Bronchial epithelial cell (primary cell): ENCODE data around the gene KRT82. TPM values are rescaled to one million over a fixed set of nuclear protein-coding genes. Genes with fewer than 3 reads are reported as not detected.

Source experiments
- DNase-seq: peaks from one replicate; pipeline ENCODE4 v3.0.0-alpha.2; 2010; ENCODE audit warnings: low read depth
- FAIRE-seq: peaks from 2 replicates; lab custom pipeline; 2011; peaks lifted over from hg19 to GRCh38; lab: Jason Lieb, UNC
- H3K27me3 ChIP-seq: 2 replicates; pipeline ENCODE4 v1.5.1; 2011; ENCODE audit warnings: low read length; ENCODE audit not compliant: control insufficient read depth, insufficient read depth
- H3K36me3 ChIP-seq: 2 replicates; pipeline ENCODE4 v1.5.1; 2011; ENCODE audit warnings: low read length; ENCODE audit not compliant: control insufficient read depth, insufficient read depth
- H3K4me3 ChIP-seq: 2 replicates; pipeline ENCODE4 v1.5.1; 2011; ENCODE audit warnings: mild to moderate bottlenecking, low read depth, low read length, control low read depth
- total RNA-seq: library from RNA; depleted of rRNA; stranded (reverse); fragments of >200 nt; gene quantifications from 2 replicates; pipeline ENCODE4 v1.2.1, GENCODE V29; 2014
- TF ChIP-seq, protein P1 (sequence below): IDR thresholded peaks from 2 replicates; pipeline ENCODE4 v1.5.1; 2011; ENCODE audit warnings: mild to moderate bottlenecking, moderate library complexity, low read length, control low read depth, inconsistent platforms; ENCODE audit not compliant: insufficient read depth, severe bottlenecking

Gene KRT82
- total RNA-seq, 1 donor from 2014 or later: not detected

GRCh38 chr12:52391618-52392002 is 14.5 kb downstream of the KRT82 start:
- no peak overlapping the region for H3K4me3 ChIP-seq
- no peaks in the 10 kb centered on the region for H3K27me3 ChIP-seq
- FAIRE-seq (no peak), DNase-seq (peak; percentile 46)
- TF ChIP-seq, protein P1, sequence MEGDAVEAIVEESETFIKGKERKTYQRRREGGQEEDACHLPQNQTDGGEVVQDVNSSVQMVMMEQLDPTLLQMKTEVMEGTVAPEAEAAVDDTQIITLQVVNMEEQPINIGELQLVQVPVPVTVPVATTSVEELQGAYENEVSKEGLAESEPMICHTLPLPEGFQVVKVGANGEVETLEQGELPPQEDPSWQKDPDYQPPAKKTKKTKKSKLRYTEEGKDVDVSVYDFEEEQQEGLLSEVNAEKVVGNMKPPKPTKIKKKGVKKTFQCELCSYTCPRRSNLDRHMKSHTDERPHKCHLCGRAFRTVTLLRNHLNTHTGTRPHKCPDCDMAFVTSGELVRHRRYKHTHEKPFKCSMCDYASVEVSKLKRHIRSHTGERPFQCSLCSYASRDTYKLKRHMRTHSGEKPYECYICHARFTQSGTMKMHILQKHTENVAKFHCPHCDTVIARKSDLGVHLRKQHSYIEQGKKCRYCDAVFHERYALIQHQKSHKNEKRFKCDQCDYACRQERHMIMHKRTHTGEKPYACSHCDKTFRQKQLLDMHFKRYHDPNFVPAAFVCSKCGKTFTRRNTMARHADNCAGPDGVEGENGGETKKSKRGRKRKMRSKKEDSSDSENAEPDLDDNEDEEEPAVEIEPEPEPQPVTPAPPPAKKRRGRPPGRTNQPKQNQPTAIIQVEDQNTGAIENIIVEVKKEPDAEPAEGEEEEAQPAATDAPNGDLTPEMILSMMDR: no peak
- no peaks in the 10 kb centered on the region for H3K36me3 ChIP-seq

GRCh38 chr12:52390739-52391617 is 15.2 kb downstream of the KRT82 start:
- Histone ChIP-seq H3K27me3 (no peaks in the 10 kb centered on the region), H3K36me3 (no peaks in the 10 kb centered on the region), H3K4me3 (no peak overlapping the region)
- TF ChIP-seq, protein P1: peak; percentile 85
- FAIRE-seq (peak; percentile 47), DNase-seq (peak; percentile 47)

- no peaks in the 10 kb centered on the region for H3K27me3 ChIP-seq
- TF ChIP-seq, protein P1: no peak
- no peak overlapping the region for H3K4me3 ChIP-seq
- FAIRE-seq: peak; percentile 86
- no peaks in the 10 kb centered on the region for H3K36me3 ChIP-seq
- peak; percentile 75 for DNase-seq
These were observed 16.6 kb downstream of the KRT82 start for GRCh38 chr12:52389313-52390207.

- TF ChIP-seq, protein P1: no peak
- DNase-seq (peak; percentile 77), FAIRE-seq (no peak)
- no peaks in the 10 kb centered on the region for H3K36me3 ChIP-seq
- H3K4me3 ChIP-seq: no peak overlapping the region
- H3K27me3 ChIP-seq: no peaks in the 10 kb centered on the region
These were observed 18.3 kb downstream of the KRT82 start for GRCh38 chr12:52387859-52388258.

DNA sequence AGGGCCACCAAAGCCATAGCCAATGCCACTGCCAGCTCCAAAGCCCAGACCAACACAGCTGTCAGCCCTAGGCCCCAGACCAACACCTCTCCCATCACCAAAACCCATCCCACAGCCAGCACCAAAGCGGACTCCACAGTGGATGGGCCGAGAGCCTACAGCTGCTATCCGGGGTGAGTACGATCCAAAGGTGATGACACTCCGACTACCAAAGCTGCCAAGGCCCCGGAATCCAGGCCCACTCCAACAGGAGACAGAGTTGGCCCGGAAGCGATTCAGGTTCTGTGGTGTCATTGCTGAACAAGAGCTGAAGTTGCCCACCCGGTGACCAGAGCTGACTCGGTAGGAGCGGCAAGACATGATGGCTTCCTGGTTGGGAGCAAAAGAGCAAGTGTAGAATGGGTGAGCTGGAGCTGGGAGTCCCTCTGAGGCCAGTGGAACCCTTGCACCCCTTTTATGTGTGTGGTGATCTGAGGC is 20.9 kb downstream of the KRT82 start, which contains the start of gene KRT84:
Gene KRT84, minus strand, starts transcription at position 427 of the 477 bp plus-strand sequence. Its CDS starts 67 bp downstream, at position 360.
- FAIRE-seq: peak; percentile 72

More for the DNA sequence above, 20.9 kb downstream of the KRT82 start, which contains the start of gene KRT84:
- no peaks in the 10 kb centered on the region for H3K27me3 ChIP-seq
- TF ChIP-seq, protein P1: no peak
- no peaks in the 10 kb centered on the region for H3K36me3 ChIP-seq
- H3K4me3 ChIP-seq: no peak within 1 kb of the TSS
- DNase-seq: no peak
